Breast epithelium (tissue), 4 donors: ENCODE results near the gene KCNK3. TPM values are rescaled to one million over a fixed set of nuclear protein-coding genes. Genes with fewer than 3 reads are reported as not detected.

Experiments used
- DNase-seq, 2 donors: peaks; one replicate each; pipeline ENCODE4 v3.0.0-alpha.2; 2019; ENCODE audit warnings: low spot score in 2 of 2
- H3K27ac ChIP-seq, 2 donors: fragments of 200-600 bp; sonication (generic) in 1 of 2; one replicate each; pipeline ENCODE4 v1.5.1; 2016 to 2019; ENCODE audit warnings: mild to moderate bottlenecking in 1 of 2
- H3K27me3 ChIP-seq, 2 donors: fragments of 200-600 bp; sonication (generic) in 1 of 2; one replicate each; pipeline versions ENCODE4 v1.5.1 to v1.6.0; 2017 to 2019; ENCODE audit warnings: control low read depth in 1 of 2, mild to moderate bottlenecking in 1 of 2
- H3K36me3 ChIP-seq: fragments of 200-600 bp; one replicate; pipeline ENCODE4 v1.5.1; 2019
- H3K4me1 ChIP-seq, 2 donors: fragments of 200-600 bp; sonication (generic); one replicate each; pipeline ENCODE4 v1.5.1; 2016 to 2019; ENCODE audit warnings: control low read depth in 1 of 2
- H3K4me3 ChIP-seq, 3 donors: fragments of 200-600 bp; sonication (generic); 1 replicate in 2 of 3; 2 replicates in 1 of 3; pipeline ENCODE4 v1.5.1; 2016 to 2019; ENCODE audit warnings: mild to moderate bottlenecking in 3 of 3, moderate library complexity in 2 of 3
- H3K9me3 ChIP-seq, 2 donors: fragments of 200-600 bp; sonication (generic) in 1 of 2; one replicate each; pipeline ENCODE4 v1.5.1; 2016 to 2019; ENCODE audit warnings: control low read depth in 1 of 2
- POLR2A ChIP-seq: fragments of 450-650 bp; IDR thresholded peaks from one replicate; pipeline ENCODE4 v1.6.1; 2016; ENCODE audit warnings: antibody characterized with exemption, mild to moderate bottlenecking, moderate library complexity
- POLR2AphosphoS5 ChIP-seq, 3 donors: sonication (generic); formaldehyde crosslinking; IDR thresholded peaks; one replicate each; pipeline ENCODE4 v1.6.1; 2017; ENCODE audit warnings: antibody characterized with exemption in 3 of 3
- intact Hi-C: fragments of 100-400 bp; cut with DNase I; formaldehyde crosslinking; loops from one replicate; pipeline ENCODE4 v1.15.1; 2023; ENCODE audit warnings: low total_unique reads
- total RNA-seq, 3 donors: library from RNA; depleted of rRNA; stranded (reverse); fragments of >200 nt; gene quantifications; one replicate each; pipeline ENCODE4 v1.1.0, GENCODE V29; 2016
- TF ChIP-seq, protein P1 (sequence below), 3 donors: fragments of 450-650 bp; IDR thresholded peaks; one replicate each; pipeline ENCODE4 v1.5.1; 2016 to 2017; ENCODE audit warnings: antibody characterized with exemption in 3 of 3, mild to moderate bottlenecking in 3 of 3, moderate library complexity in 3 of 3

KCNK3 gene
- total RNA-seq, 3 donors from 2014 or later: 0.59 to 2.3 (median 1.4) TPM

DNA sequence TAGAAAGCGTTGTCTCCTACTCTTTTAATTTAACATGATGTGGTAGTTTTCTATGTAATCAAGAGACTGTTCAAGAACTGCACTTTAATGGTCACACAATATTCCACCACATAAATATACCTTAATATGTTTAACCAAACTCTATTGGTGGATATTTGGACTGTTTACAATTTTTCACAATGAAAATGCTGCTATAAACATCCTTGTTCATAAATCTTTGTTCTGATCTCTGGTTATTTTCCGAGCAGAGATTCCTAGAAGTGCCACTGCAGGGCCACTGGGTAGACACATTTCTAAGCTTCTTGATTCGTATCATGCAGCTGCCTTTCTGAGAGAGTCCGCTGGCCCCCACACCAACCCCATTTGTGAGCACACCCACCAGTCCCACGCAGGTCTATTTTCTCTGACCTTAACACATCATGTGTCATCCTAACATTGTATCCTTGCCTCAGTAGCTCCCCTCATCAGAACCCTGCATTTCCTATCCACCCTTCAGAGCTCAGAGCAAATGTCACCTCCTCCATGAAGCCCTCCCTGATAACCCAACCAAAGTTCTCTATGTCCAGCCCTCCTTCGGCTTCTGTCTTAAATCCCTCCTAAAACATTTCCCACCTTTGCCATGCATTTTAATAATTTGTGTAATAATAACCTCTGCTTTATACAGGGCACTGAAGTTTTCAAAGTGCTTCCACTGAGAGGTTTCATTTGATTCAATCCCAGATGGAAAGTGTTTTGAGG lies 26.6 kb downstream of the KCNK3 start:
- no peak for TF ChIP-seq POLR2AphosphoS5 (IDR thresholded peaks at IDR 0.05)
- TF ChIP-seq, protein P1, sequence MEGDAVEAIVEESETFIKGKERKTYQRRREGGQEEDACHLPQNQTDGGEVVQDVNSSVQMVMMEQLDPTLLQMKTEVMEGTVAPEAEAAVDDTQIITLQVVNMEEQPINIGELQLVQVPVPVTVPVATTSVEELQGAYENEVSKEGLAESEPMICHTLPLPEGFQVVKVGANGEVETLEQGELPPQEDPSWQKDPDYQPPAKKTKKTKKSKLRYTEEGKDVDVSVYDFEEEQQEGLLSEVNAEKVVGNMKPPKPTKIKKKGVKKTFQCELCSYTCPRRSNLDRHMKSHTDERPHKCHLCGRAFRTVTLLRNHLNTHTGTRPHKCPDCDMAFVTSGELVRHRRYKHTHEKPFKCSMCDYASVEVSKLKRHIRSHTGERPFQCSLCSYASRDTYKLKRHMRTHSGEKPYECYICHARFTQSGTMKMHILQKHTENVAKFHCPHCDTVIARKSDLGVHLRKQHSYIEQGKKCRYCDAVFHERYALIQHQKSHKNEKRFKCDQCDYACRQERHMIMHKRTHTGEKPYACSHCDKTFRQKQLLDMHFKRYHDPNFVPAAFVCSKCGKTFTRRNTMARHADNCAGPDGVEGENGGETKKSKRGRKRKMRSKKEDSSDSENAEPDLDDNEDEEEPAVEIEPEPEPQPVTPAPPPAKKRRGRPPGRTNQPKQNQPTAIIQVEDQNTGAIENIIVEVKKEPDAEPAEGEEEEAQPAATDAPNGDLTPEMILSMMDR (IDR thresholded peaks at IDR 0.05): no peak
- no peak for TF ChIP-seq POLR2A
- H3K9me3 ChIP-seq: no peaks in the 10 kb centered on the region
- H3K4me1 ChIP-seq: peaks cover 0 to 13% of the 10 kb centered on the region in 2 donors
- H3K36me3 ChIP-seq: no peaks in the 10 kb centered on the region
- no peak overlapping the region for H3K27ac ChIP-seq
- intact Hi-C loops: no loop called here
- H3K4me3 ChIP-seq: no peak overlapping the region
- DNase-seq: no peak
- H3K27me3 ChIP-seq: no peaks in the 10 kb centered on the region

GRCh38 chr2:26720322-26721114 lies 28.0 kb downstream of the KCNK3 start:
- peak; percentile 52 to 68 for DNase-seq
- Histone ChIP-seq H3K4me3 (no peak overlapping the region), H3K27me3 (no peaks in the 10 kb centered on the region), H3K9me3 (no peaks in the 10 kb centered on the region), H3K4me1 (peaks cover 0 to 13% of the 10 kb centered on the region in 2 donors), H3K27ac (peak overlapping the region; percentile 36 to 41), H3K36me3 (no peaks in the 10 kb centered on the region)
- TF ChIP-seq POLR2A (no peak), POLR2AphosphoS5 (IDR thresholded peaks at IDR 0.05) (peak in 1 of 3 donors; percentile 73)
- TF ChIP-seq, protein P1 (IDR thresholded peaks at IDR 0.05): no peak
- intact Hi-C loops: no loop called here

DNA sequence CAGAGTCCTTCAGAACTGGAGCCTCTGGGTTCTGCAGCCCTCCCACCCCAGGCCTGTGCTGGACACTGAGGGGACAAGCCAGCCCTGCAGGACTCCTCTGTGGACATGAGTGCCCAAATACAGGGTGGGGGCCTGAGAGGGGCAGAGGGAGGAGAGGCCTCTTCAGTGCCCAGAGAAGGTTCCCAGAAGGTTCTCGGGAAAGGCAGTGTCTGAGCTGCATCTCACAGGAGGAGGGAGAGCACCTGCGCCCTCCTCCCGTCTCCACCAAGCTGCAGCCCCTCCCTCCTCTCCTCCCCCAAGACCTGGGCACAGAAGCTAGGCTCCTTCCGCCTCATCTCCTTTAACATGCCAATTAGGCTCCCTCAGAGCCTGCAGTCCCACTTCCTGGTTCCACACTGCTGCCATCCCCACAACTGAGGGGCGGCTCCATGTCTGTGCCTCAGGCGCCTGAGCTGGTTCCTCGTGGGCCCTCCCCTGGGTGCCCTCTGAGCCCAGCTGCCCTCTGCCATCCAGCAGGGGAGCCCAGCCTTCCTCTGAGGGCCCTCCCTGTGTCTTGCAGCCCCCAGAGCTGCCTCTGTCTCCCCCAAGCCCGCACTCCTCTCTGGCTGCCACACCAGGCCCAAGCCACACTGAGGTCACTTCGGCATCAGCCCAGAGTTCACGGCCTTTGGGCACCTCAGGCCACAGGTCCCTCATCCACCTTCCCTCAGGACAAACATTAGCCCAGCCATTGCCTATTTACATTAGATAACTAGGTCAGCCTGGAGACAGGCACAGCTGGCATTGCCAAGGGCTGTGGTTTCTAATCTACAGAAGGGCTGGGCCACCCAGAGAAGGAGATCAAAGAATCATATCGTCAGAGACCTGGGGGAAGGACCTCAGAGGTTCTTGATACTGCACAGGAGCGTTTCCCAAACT lies 28.9 kb downstream of the KCNK3 start:
- TF ChIP-seq POLR2A (no peak), POLR2AphosphoS5 (IDR thresholded peaks at IDR 0.05) (no peak)
- TF ChIP-seq, protein P1 (IDR thresholded peaks at IDR 0.05): no peak
- no peak for DNase-seq
- H3K27ac ChIP-seq: peak overlapping the region in 1 of 2 donors; percentile 41
- no peaks in the 10 kb centered on the region for H3K9me3 ChIP-seq
- no peaks in the 10 kb centered on the region for H3K36me3 ChIP-seq
- intact Hi-C loops: no loop called here
- peaks cover 0 to 13% of the 10 kb centered on the region in 2 donors for H3K4me1 ChIP-seq
- no peak overlapping the region for H3K4me3 ChIP-seq
- no peaks in the 10 kb centered on the region for H3K27me3 ChIP-seq

DNA sequence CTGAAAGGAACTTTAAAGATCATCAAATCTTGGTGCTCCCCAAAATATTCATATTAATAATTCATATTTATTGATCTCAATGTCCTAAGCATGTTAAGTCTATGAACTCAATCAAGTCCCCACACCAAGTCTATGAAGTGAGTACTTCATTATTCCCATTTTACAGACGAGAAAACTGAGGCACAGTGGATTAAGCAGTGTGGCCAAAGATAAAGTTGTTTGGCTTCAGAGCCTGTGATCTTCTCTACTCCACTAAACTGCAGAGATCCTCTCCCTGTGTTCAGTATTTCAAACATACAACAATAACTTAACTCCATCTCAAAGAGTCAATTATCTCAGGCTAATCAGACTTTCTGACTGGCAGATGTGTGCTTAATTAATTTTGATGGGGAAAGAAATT lies 29.8 kb downstream of the KCNK3 start:
- TF ChIP-seq POLR2AphosphoS5 (IDR thresholded peaks at IDR 0.05): no peak
- TF ChIP-seq, protein P1 (IDR thresholded peaks at IDR 0.05): no peak
- no peak for TF ChIP-seq POLR2A
- Histone ChIP-seq H3K27ac (no peak overlapping the region), H3K4me1 (peaks cover 0 to 13% of the 10 kb centered on the region in 2 donors)

More for the DNA sequence above, 29.8 kb downstream of the KCNK3 start:
- Histone ChIP-seq H3K4me3 (no peak overlapping the region), H3K27me3 (no peaks in the 10 kb centered on the region), H3K36me3 (no peaks in the 10 kb centered on the region), H3K9me3 (no peaks in the 10 kb centered on the region)
- DNase-seq: no peak
- intact Hi-C loops: no loop called here
